ENCODE data around the gene ARID5A.

ARID5A gene

DNA sequence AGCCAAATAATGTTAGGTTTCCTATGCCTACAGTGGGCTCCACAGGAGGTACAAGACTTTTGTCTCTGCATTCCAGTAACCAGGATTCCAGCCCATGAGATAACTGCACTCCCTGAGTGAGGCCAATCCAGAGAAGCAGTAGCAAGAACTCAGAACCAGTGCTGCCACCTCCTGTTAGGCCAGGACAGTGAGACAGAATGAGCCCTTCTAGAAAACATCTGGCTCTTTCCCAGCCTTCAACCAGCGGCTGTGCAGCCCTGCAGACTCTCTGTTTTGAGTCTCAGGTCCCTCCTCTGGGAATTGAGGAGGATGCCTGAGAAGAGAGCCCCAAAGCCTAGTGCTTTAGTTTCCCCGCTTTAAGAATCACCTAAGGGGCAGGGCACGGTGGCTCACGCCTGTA is 44.2 kb downstream of the ARID5A start:
- no peak overlapping the region for H3K4me3 ChIP-seq (ENCODE audit: low read depth, low read length)
- TF ChIP-seq, protein P1, sequence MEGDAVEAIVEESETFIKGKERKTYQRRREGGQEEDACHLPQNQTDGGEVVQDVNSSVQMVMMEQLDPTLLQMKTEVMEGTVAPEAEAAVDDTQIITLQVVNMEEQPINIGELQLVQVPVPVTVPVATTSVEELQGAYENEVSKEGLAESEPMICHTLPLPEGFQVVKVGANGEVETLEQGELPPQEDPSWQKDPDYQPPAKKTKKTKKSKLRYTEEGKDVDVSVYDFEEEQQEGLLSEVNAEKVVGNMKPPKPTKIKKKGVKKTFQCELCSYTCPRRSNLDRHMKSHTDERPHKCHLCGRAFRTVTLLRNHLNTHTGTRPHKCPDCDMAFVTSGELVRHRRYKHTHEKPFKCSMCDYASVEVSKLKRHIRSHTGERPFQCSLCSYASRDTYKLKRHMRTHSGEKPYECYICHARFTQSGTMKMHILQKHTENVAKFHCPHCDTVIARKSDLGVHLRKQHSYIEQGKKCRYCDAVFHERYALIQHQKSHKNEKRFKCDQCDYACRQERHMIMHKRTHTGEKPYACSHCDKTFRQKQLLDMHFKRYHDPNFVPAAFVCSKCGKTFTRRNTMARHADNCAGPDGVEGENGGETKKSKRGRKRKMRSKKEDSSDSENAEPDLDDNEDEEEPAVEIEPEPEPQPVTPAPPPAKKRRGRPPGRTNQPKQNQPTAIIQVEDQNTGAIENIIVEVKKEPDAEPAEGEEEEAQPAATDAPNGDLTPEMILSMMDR (IDR thresholded peaks at IDR 0.05; ENCODE audit: low read depth, low read length), result no peak

DNA sequence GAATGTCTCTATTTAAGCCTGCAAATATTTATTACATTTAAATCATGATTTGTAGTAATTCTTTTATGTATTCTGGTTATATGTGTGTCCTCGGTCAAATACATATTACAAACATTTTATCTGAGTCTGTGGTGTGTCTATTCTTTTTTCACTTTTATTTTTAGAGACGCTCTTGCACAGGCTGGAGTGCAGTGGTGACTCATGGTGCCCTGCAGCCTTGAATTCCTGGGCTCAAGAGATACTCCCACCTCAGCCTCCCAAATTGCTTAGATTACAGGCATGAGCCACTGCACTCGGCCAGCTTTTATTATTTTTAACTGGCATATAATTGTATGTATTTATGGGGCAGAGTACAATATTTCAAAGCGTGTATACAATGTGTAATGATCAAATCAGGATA is 47.5 kb downstream of the ARID5A start:
- TF ChIP-seq, protein P1 (IDR thresholded peaks at IDR 0.05; ENCODE audit: low read depth, low read length), result no peak
- H3K4me3 ChIP-seq (ENCODE audit: low read depth, low read length), result no peak overlapping the region

DNA sequence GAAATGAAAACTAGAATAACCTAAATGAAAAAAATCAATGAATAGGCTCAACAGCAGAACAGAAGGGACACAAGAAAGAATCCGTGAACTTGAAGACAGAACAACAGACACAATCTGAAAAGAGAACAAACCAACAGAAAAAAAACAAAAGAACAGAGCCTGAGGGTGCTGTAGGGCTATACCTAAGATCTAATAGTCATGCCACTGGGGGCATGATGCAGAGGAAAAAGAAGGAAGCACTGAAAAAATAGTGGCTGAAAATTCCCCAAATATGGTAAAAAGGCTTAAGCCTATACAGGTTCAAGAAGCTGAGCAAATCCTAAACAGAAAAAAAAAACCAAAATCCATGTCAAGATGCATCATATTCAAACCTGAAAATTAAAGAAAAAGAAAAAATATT is 51.3 kb downstream of the ARID5A start:
- TF ChIP-seq, protein P1 (IDR thresholded peaks at IDR 0.05; ENCODE audit: low read depth, low read length), result no peak

DNA sequence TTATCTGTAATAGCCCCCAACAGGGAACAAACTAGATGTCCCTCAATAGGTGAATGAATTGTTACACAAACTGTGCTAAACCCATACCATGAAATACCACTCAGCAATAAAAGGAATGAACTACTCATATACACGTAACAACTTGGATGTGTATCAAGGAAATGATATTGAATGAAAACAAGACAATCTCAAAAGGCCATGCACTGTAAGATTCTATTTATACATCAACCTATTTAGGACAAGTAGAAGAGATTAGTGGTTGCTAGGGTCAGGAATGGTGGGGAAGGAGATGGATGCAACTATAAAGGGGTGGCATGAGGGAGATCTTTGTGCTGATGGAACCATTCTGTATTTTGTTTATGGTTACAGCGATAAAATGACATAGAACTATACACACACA is 54.5 kb downstream of the ARID5A start:
- TF ChIP-seq, protein P1 (IDR thresholded peaks at IDR 0.05; ENCODE audit: low read depth, low read length), result no peak
- no peak overlapping the region for H3K4me3 ChIP-seq (ENCODE audit: low read depth, low read length)

More for the DNA sequence above, 51.3 kb downstream of the ARID5A start:
- no peak overlapping the region for H3K4me3 ChIP-seq (ENCODE audit: low read depth, low read length)

DNA sequence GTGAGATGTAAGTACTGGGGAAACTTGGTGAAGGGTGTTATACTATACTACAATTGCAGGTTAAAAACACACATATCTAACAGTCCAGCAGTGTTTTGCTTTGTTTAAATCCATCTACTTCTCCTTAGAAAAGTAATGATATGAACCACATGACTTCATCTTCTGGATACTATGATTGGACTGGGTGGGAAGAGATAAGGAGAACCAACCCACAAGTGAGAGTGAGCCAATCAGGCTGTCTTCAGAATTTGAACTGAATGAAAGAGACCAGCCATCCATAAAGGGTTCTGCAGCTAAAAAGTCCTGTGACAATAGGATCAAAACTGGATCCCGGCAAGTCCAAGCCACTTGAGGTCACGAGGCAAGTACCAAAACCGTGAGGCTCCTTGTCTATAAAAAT is 54.9 kb downstream of the ARID5A start:
- no peak overlapping the region for H3K4me3 ChIP-seq (ENCODE audit: low read depth, low read length)
- TF ChIP-seq, protein P1 (IDR thresholded peaks at IDR 0.05; ENCODE audit: low read depth, low read length), result no peak

DNA sequence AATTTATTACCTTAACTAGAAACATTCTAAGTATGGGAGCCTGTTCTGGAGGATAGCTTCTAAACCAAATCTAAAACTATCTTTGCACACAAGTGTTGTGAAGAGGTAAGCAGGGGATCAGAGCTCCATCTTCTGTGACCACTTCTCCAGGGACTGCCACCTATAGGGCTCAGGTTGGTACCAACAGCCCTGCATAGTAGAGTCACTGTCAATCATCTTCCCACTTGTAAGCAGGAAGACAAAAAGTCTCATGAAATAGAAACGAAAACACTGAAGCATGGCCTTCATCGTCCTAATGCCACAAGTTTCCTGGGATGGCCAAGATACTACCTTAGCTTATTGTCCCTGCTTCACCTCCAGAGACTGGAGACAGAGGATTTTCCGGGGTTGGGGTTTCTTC is 57.7 kb downstream of the ARID5A start:
- H3K4me3 ChIP-seq (ENCODE audit: low read depth, low read length), result no peak overlapping the region
- TF ChIP-seq, protein P1 (IDR thresholded peaks at IDR 0.05; ENCODE audit: low read depth, low read length), result no peak

DNA sequence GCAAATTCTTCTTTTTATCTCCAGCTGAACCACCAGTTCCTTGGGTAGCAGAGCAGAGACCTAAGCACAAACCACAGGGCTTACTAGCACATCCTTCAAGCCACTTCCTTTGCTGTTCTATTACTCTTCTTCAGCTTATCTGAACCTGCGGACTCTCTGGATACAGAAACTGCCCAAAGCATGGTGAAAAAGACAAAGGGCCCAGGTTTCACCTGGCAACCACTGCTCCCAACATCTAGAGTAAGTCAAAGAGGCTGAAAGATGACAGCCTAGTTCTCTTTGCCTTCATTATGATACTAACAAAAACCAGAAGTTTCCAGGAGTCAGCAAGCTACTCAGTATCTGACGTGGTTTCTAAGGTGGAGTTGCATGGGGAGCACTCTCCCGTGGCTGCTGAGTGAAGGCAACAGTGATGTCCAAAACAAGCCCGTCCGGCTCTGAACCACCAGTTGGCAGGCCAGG is 58.2 kb downstream of the ARID5A start:
- TF ChIP-seq, protein P1 (IDR thresholded peaks at IDR 0.05; ENCODE audit: low read depth, low read length), result no peak
- H3K4me3 ChIP-seq (ENCODE audit: low read depth, low read length), result no peak overlapping the region
